Fibroblast of skin of left biceps (primary cell): ENCODE results near the gene SLC51A.
"Not testable (repeated sequence)": the region's sequence is repeated elsewhere in the genome, so short reads cannot be mapped to it uniquely, and the experiment has no call there.

ENCODE experiments used
- DNase-seq, 2 experiments: peaks; one replicate each; pipeline ENCODE4 v3.0.0-alpha.2; 2013; ENCODE audit warnings: low read depth in 2 of 2

The SLC51A gene

GRCh38 chr3:196193133-196193735 is 23.1 kb upstream of the SLC51A start:
- no peak for DNase-seq

GRCh38 chr3:196193736-196194541 is 22.4 kb upstream of the SLC51A start:
- no peak for DNase-seq

GRCh38 chr3:196194542-196194915 is 21.8 kb upstream of the SLC51A start:
- DNase-seq: no peak

- no peak for DNase-seq
Observed at GRCh38 chr3:196195664-196196265, 20.6 kb upstream of the SLC51A start.

DNA sequence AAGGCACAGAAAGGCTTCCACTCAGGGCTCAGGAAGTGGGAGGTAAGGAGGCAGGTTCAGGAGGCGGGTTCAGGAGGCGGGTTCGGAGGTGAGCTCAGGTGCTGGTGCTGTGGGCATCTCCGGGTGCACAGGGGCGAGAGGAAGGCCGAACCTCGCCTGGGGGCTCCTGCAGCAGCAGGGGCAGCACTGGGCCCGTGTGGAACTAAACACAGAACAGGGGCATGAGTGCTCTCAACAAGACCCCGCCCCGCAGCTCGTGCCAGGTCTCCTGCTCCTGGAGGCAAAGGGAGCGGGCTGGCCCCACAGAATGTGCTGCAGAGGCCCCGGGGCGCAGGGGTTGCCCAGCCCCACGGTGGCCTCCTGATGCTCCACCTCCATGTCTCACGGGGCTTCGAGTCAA is 18.8 kb upstream of the SLC51A start:
- DNase-seq: no peak

GRCh38 chr3:196198081-196198675 is 18.2 kb upstream of the SLC51A start:
- DNase-seq: no peak

- no peak for DNase-seq
Observed at GRCh38 chr3:196198771-196199753, 17.3 kb upstream of the SLC51A start.

GRCh38 chr3:196202516-196202970 is 13.8 kb upstream of the SLC51A start:
- DNase-seq: no peak

GRCh38 chr3:196203846-196204245 is 12.5 kb upstream of the SLC51A start:
- DNase-seq: no peak

- DNase-seq: not testable (repeated sequence)
Observed at GRCh38 chr3:196205442-196206205, 10.7 kb upstream of the SLC51A start.

DNA sequence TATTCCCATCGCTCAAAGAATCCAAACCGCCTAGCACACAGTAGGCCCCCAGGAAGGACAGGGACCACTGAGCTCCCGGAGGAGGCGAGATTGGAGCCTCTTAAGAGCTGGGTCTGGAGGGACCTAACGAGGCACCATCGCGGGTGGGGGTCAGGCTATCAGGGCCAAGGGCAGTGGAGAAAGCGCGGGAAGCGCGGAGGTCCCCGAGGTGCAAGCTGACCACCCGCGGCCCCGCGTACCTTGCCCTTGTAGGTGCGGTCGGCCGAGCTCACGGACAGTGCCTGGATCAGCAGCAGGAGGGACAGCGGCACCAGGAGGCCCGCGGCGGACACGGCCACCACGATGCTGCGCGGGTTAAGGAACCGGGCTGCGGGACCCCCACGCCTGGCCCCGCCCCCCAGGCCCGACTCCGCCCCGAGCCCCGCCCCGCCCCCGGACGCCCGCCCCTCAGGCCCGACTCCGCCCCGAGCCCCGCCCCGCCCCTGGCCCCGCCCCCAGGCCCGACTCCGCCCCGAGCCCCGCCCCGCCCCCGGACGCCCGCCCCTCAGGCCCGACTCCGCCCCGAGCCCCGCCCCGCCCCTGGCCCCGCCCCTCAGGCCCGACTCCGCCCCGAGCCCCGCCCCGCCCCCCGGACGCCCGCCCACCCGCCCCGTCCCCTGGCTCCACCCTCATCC is 9.0 kb upstream of the SLC51A start:
- DNase-seq: no peak

DNA sequence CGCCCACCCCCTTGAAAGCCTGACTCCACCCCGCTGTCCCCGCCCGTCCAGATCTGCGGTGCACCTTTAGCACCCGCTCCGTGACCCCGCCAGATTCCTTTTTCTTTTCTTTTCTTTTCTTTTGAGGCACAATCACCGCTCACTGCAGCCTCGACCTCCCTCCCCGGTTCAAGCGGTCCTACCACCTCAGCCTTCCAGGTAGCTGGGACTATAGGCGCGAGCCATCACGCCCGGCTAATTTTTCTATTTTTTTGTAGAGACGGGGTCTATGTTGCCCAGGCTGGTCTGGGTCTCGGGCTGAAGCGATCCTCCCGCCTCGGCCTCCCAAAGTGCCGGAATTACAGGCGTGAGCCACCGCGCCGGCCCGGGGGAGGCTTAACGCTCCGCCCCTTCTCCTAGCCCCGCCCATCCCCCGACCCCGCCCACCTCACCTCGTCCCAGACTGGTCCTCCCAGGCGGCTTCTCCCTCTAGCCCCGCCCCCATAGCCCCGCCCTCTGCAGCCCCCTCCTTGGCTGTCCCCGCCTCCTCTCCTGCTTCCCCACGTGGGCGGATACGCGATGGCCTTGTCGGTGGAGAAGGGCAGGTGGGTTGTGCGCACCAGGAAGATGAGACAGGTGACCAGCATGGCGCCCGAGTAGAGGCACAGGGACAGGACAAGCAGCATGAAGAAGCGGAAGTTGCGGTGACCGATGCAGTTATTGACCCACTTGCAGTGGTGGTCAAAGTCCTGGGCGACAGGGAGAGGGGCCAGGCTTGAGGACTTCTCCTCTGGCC is 8.3 kb upstream of the SLC51A start:
- DNase-seq: no peak

GRCh38 chr3:196208942-196209695 is 7.2 kb upstream of the SLC51A start:
- no peak for DNase-seq

- DNase-seq: not testable (repeated sequence)
Observed at GRCh38 chr3:196209944-196210672, 6.2 kb upstream of the SLC51A start.

- no peak for DNase-seq
Observed at GRCh38 chr3:196210673-196211556, 5.4 kb upstream of the SLC51A start, which contains the start of gene ZDHHC19. Gene ZDHHC19 (minus strand): TSS chr3:196211400. CDS start chr3:196211315, 85 bp downstream.

- DNase-seq: no peak
Observed at GRCh38 chr3:196214783-196215441, 1.4 kb upstream of the SLC51A start.
